Neural progenitor cell (in vitro differentiated cells): ENCODE results near the gene AUTS2. TPM values are rescaled to one million over a fixed set of nuclear protein-coding genes. Genes with fewer than 3 reads are reported as not detected.

Experiments
- DNase-seq: peaks from one replicate; pipeline ENCODE4 v3.0.0-alpha.2; 2016; ENCODE audit warnings: low spot score
- H2AFZ ChIP-seq: fragments of 200-600 bp; sonication (generic); replicated peaks from 2 replicates; pipeline ENCODE4 v1.6.1; 2016; ENCODE audit warnings: antibody characterized with exemption
- H3F3A ChIP-seq: fragments of 200-600 bp; sonication (generic); 2 replicates; pipeline ENCODE4 v1.6.1; 2016; ENCODE audit warnings: antibody characterized with exemption, low read depth
- H3K27ac ChIP-seq: fragments of 200-600 bp; sonication (generic); 2 replicates; pipeline ENCODE4 v1.5.1; 2016; ENCODE audit warnings: mild to moderate bottlenecking
- H3K27me3 ChIP-seq: fragments of 200-600 bp; sonication (generic); 2 replicates; pipeline ENCODE4 v1.6.1; 2016; ENCODE audit warnings: mild to moderate bottlenecking, moderate library complexity
- H3K36me3 ChIP-seq: fragments of 200-600 bp; sonication (generic); 2 replicates; pipeline ENCODE4 v1.5.1; 2016
- H3K4me1 ChIP-seq: fragments of 200-600 bp; sonication (generic); 2 replicates; pipeline ENCODE4 v1.6.1; 2016; ENCODE audit warnings: mixed run types
- H3K4me2 ChIP-seq: fragments of 200-600 bp; sonication (generic); 2 replicates; pipeline ENCODE4 v1.6.1; 2016
- H3K4me3 ChIP-seq: fragments of 200-600 bp; sonication (generic); 2 replicates; pipeline ENCODE4 v1.5.1; 2016
- H3K79me2 ChIP-seq: fragments of 200-600 bp; sonication (generic); 2 replicates; pipeline ENCODE4 v1.6.1; 2016; ENCODE audit warnings: low read depth
- H3K9ac ChIP-seq: fragments of 200-600 bp; sonication (generic); 2 replicates; pipeline ENCODE4 v1.6.1; 2016
- H3K9me3 ChIP-seq: fragments of 200-600 bp; sonication (generic); 2 replicates; pipeline ENCODE4 v1.5.1; 2016; ENCODE audit warnings: low read depth
- H4K20me1 ChIP-seq: fragments of 200-600 bp; sonication (generic); 2 replicates; pipeline ENCODE4 v1.6.1; 2016; ENCODE audit warnings: low read depth
- H3K27ac Mint-ChIP-seq: 3 replicates; pipeline ENCODE4 v1.8.0; 2021; ENCODE audit warnings: mixed read lengths
- H3K27me3 Mint-ChIP-seq: 2 replicates; pipeline ENCODE4 v1.8.0; 2022; ENCODE audit warnings: low read depth, mild to moderate bottlenecking, inconsistent platforms, moderate library complexity, mixed read lengths; ENCODE audit not compliant: insufficient read depth
- H3K36me3 Mint-ChIP-seq: 3 replicates; pipeline ENCODE4 v1.8.0; 2021; ENCODE audit warnings: mixed read lengths
- H3K4me1 Mint-ChIP-seq: 3 replicates; pipeline ENCODE4 v1.8.0; 2021; ENCODE audit warnings: mixed read lengths
- H3K4me3 Mint-ChIP-seq: 3 replicates; pipeline ENCODE4 v1.8.0; 2021; ENCODE audit warnings: mild to moderate bottlenecking, moderate library complexity, mixed read lengths
- H3K9me3 Mint-ChIP-seq: 3 replicates; pipeline ENCODE4 v1.8.0; 2020; ENCODE audit warnings: mixed read lengths
- CTCF ChIP-seq: fragments of 200-600 bp; sonication (generic); IDR thresholded peaks from 2 replicates; pipeline ENCODE4 v1.5.1; 2017; ENCODE audit warnings: antibody characterized with exemption, mild to moderate bottlenecking
- EZH2 ChIP-seq: fragments of 200-600 bp; sonication (generic); IDR thresholded peaks from 2 replicates; pipeline ENCODE4 v1.6.1; 2017; ENCODE audit warnings: antibody characterized with exemption, mild to moderate bottlenecking, moderate library complexity
- EZH2phosphoT487 ChIP-seq: fragments of 200-600 bp; sonication (generic); IDR thresholded peaks from 2 replicates; pipeline ENCODE4 v1.6.1; 2017; ENCODE audit warnings: antibody characterized with exemption
- total RNA-seq: library from RNA; depleted of rRNA; stranded (reverse); fragments of >200 nt; gene quantifications from 2 replicates; pipeline ENCODE4 v1.2.3, GENCODE V29; 2015; ENCODE audit warnings: low replicate concordance

Gene AUTS2
- total RNA-seq, 1 donor from 2014 or later: 50.0 TPM

GRCh38 chr7:70190281-70190680 is 592.0 kb downstream of the AUTS2 start:
- Histone ChIP-seq H3K4me1 (peaks cover 3% of the 10 kb centered on the region), H3K4me2 (no peak overlapping the region), H3K27ac (no peak overlapping the region), H4K20me1 (no peaks in the 10 kb centered on the region), H3K9ac (no peak overlapping the region), H3K9me3 (peaks cover 6% of the 10 kb centered on the region), H3K79me2 (no peaks in the 10 kb centered on the region), H2AFZ (no peak overlapping the region), H3K36me3 (no peaks in the 10 kb centered on the region), H3K27me3 (peaks cover 6% of the 10 kb centered on the region), H3K4me3 (no peak overlapping the region), H3F3A (no peaks in the 10 kb centered on the region)
- Mint-ChIP-seq H3K4me1 (peaks cover 2% of the 10 kb centered on the region), H3K27me3 (peaks cover 4% of the 10 kb centered on the region), H3K27ac (no peak overlapping the region), H3K4me3 (no peak overlapping the region), H3K9me3 (peaks cover 21% of the 10 kb centered on the region), H3K36me3 (peaks cover 4% of the 10 kb centered on the region)
- DNase-seq: no peak
- TF ChIP-seq EZH2phosphoT487 (no peak), CTCF (no peak), EZH2 (no peak)

DNA sequence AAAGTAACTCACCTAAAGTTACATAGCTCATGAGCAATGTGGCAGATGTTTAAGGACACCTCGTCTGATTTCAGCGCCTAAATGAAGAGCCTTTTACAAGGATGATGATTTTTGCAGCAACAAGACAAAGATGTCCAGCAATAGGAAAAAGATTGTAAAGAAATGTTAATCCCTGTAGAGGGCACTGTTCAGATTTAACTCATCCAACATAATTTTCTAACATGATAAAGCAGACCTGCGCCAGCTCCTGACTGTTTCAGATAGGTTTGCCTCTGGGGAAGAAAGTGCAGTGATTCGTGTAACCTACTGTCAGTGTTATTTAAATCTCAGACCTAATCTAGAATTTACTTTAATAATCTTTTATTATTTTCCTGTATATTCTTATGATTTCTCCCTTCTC is 595.2 kb downstream of the AUTS2 start:
- H3K27me3 Mint-ChIP-seq: peaks cover 2% of the 10 kb centered on the region
- H3K27ac Mint-ChIP-seq: no peak overlapping the region
- H3K4me2 ChIP-seq: no peak overlapping the region
- H3K36me3 Mint-ChIP-seq: peaks cover 4% of the 10 kb centered on the region
- H3K9ac ChIP-seq: no peak overlapping the region
- peaks cover 6% of the 10 kb centered on the region for H3K9me3 ChIP-seq
- no peaks in the 10 kb centered on the region for H3K79me2 ChIP-seq
- TF ChIP-seq EZH2phosphoT487: no peak
- peak; percentile 37 for TF ChIP-seq CTCF
- no peak for TF ChIP-seq EZH2
- H3K4me1 Mint-ChIP-seq: peaks cover 2% of the 10 kb centered on the region
- peaks cover 3% of the 10 kb centered on the region for H3K4me1 ChIP-seq
- H3F3A ChIP-seq: no peaks in the 10 kb centered on the region
- no peaks in the 10 kb centered on the region for H3K27me3 ChIP-seq
- H3K36me3 ChIP-seq: no peaks in the 10 kb centered on the region
- no peak overlapping the region for H3K4me3 Mint-ChIP-seq
- peaks cover 21% of the 10 kb centered on the region for H3K9me3 Mint-ChIP-seq
- H3K4me3 ChIP-seq: no peak overlapping the region
- no peak overlapping the region for H3K27ac ChIP-seq
- no peaks in the 10 kb centered on the region for H4K20me1 ChIP-seq
- DNase-seq: no peak
- H2AFZ ChIP-seq: no peak overlapping the region

DNA sequence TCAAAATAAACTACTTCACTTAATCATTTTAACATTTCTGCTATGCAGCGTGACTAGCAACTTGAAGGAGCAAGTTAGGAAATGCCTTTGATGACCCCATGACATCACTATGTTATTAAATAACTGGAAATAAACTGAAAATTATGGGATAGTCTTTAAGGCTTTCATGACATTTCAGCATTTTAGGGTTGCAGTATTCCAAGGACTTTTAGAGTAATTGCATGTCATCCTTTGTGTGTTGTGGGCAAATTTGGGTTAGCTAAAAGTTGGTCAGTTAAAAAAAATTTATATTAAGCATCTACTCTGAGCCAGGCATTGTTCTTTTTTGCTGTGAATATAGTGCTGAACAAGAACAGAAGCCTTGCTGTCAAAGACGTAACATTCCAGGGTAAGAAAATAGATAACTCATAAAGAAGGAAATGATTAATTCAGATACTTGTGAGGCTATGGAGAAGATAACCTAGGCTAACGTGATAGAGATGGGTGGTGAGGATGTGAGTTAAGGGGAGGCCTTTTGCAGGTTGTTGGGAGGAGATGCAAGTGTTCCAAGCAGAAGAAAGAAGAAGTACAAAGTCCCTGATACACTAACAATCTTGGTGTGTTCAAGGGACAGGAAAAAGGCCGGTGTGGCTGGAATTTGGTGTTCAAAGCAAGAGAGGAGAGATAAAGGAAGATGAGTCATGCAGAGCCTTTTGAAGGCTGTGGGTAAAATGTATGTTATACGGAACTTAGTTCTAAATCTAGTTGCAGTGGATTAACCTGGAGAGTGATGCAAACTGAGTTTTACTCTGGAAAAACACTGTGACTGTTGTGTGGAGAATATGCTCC is 610.2 kb downstream of the AUTS2 start:
- Histone ChIP-seq H3K4me2 (no peak overlapping the region), H4K20me1 (no peaks in the 10 kb centered on the region), H3K9me3 (no peaks in the 10 kb centered on the region), H3K27ac (no peak overlapping the region), H2AFZ (no peak overlapping the region), H3K36me3 (no peaks in the 10 kb centered on the region), H3K9ac (no peak overlapping the region), H3K27me3 (no peaks in the 10 kb centered on the region), H3K79me2 (no peaks in the 10 kb centered on the region), H3K4me1 (peaks cover 7% of the 10 kb centered on the region), H3K4me3 (no peak overlapping the region), H3F3A (no peaks in the 10 kb centered on the region)
- no peak overlapping the region for H3K4me3 Mint-ChIP-seq
- H3K9me3 Mint-ChIP-seq: peaks cover 2% of the 10 kb centered on the region
- peaks cover 2% of the 10 kb centered on the region for H3K27me3 Mint-ChIP-seq
- no peak for TF ChIP-seq CTCF
- no peak for TF ChIP-seq EZH2
- TF ChIP-seq EZH2phosphoT487: no peak
- H3K36me3 Mint-ChIP-seq: no peaks in the 10 kb centered on the region
- H3K4me1 Mint-ChIP-seq: no peaks in the 10 kb centered on the region
- H3K27ac Mint-ChIP-seq: no peak overlapping the region
- no peak for DNase-seq
